Measurements from ENCODE around the gene GFPT2.

Gene GFPT2

DNA sequence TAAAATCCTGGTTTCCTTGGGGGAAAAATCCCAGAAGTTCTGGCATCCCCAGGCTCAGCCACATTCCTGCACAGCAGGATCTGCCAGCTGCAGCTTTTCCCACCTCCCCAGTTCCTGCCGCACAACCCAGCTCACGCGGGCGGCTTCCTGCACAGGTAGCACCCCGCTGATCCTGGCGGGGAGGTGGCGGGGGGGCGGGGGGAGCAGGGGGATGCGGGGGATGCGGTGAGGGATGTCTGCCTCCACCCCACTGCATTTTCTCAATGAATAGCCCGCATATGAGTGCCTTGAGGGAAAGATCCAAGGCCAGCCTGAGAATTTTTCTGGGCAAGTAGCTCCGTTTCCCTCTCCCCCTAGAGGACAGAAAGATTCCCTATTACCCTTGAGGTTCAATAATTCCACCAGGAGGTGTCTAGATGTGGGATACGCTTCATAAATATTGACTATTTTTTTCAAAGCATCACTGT lies 21.1 kb downstream of the GFPT2 start:
- no peak for ATAC-seq

DNA sequence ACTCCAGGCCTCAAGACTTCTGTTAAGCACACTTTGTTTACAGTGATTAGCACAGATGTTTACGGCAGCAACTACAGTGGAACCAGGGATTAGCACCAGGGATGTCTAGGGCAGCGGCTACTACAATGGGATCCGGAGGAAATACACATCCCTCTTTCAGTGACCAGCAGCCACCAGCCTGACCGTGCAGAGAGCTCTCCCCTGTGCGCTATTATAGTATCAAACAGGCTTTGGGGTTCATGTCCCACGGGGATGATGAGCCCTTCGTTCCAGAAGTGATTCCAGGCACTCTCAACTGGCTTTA lies 21.5 kb downstream of the GFPT2 start:
- ATAC-seq, result no peak

DNA sequence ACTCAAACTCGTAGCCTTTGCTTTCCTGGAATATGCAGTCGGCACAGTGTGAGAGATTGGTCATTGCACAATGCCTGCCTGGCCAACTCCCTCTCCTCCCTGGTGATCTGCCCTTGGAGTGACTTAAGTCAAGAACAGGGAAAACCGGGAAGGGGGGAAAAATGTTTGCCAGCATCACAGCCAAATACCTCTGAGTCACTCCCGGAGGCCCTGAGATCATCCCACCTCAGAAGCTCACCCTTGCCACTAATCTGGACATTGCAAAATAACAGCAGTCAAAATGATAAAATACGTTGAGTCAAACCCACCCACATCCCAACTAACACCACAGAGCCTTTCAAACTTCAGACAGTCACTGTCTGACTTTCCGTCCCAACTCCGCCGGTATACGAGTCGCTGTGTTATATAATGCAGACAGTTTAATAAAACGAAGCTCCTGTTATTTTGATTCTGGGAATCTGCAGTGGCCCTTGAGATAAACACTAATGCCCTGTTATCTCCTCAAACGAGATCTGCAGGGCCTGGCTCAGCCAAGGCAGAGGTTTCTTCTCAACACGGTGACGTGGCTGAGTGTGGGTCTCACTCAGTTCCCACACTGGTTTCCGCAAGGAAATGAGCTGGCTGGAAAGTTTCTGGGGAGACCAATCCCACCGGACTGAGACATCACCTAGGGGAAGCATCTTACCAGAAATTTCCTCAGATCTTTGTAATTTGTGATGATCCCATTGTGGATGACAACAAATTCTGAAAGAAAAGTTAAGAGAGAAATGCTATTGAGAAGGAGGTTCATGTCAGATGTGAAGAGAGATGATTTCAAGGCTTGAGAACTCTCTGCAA lies 22.1 kb downstream of the GFPT2 start:
- no peak for ATAC-seq

DNA sequence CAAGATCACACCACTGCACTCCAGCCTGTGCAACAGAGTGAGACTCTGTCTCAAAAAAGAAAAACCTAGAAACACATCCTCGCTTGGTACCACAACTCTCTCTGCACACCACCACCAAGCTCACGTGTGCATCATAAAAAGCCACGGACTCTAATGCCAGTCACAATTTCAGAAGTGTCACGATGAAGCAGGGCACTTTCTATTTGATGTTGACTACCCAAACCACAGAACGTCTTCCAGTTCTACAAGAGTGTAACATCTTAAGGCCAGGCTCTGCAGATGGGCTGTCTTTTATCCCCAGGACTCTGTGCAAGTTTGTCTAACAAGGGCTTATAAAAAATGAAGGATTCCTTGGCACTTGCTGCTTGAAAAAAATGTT lies 22.9 kb downstream of the GFPT2 start:
- ATAC-seq, result no peak

DNA sequence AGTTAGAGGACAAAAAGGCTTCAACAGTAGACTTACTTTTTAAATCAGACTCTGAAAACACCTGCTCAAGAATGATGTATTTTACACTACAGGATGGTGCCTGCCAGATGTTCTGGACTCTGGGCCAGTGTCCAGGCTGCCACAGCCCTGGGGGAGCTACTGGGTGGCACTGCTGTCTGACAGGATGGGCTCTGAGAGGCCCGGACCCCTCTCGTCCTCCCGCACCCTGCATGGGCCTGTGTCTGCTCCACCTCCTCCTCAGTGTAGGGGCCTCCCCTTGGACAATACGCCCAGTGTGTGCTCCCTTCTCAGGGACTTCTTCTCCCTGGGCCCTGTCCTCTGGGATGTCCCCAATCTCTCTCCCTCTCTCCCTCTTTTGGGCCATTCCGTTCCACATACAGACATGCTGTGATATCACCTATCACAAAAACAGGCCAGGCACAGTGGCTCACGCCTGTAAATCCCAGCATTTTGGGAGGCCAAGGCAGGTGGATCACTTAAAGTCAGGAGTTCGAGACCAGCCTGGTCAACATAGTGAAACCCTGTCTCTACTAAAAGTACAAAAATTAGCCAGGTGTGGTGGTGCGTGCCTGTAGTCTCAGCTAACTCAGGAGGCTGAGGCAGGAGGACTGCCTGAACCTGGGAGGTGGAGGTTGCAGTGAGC lies 23.4 kb downstream of the GFPT2 start:
- ATAC-seq, result no peak

DNA sequence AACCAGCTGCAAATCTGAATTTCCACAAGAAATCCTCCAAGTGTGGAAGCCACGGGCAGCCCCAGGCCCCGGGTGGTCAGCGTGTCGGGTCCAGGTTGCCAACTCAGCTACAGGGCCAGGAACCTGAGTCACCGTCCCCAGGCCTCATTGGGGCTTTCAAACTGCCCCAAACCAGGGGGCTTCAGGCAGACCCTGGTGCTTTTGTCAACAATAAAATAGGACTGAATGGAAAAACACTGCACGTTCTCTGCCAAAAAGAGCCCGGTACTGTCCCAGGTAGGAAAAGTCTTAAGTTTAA lies 24.0 kb downstream of the GFPT2 start:
- no peak for ATAC-seq

DNA sequence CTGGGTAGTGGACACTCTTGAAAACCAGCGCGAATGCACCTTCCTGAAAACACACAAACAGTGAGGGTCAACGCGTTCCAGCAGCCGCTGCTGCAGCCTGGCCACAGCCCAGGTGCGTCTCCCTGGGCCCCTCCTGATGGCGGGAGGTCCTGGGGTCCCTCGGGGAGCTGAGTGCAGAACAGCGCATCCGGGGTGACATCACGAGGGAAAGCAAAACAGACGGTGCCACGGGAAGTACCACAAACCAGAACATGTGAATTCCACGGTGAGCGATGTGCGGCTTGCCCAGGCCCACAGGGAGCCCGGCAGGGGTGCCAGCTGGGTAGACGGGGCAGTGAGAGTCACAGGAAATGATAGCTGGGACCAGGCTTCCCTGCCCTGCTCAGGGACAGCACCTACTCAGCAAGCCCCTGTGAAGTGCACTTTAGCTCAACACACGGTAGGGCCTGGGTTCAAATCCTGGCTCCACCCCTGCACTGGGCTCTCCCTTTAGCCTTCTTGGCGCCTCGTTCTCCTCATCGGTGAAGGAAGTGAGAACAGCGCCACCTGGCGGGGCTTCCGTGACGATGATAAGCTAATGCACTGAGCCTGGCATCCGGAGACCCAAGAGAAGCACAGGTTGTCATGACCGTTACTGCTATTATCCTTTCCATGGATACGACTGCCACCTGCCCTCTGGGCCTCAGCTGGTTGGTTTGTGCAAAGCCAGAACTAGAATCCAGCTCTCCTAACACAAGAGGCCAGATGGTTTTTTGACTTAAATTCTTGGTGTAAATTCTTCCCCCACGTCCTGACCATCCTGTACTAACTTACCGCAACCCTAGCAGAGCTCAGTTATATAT lies 24.6 kb downstream of the GFPT2 start:
- peak; percentile 88 to 92 for ATAC-seq

DNA sequence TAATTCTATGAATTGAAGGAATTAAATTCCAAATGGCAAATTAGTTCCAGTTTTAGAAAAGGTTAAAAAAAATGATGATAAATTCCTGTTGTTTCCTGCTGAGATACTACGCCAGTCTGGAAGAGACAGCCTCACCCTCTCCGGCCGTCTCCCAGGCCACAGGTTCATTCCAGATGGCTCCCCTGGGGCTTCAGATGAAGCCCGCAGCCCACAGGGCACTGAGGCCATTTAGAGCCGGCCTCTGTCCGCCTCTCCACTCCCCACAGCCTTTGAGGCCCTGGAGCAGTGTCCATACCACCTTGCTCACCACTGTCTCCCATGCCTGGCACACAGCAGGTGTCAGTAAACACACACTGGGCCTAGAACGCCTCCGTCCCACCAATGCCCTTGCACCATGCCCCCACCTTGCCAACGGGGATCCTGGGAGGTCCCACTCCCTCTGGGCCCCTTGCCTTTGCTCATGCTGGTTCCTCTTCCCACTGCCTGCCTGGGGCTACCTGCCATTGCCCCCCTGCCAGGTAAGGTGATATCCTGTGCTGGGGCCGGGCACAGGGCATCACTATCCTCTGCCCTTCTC lies 26.1 kb downstream of the GFPT2 start:
- ATAC-seq, result no peak

DNA sequence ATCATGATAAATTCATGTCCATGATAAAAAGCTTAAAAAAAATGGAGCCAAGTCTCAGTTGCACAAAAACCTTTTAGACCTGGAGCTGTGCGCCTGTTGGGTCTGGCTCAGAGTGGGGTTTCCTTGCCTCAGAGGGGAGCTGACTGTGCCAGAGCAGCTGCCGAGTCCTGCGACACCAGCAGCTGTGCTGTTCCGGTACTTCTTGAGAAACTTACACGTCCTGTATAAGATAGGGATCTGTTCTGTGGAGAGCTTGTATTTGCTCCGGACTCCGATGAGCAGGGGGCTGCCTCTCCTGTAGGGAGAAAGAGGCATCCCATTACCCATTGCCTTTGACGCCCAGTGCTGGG lies 28.6 kb downstream of the GFPT2 start:
- ATAC-seq, result no peak

DNA sequence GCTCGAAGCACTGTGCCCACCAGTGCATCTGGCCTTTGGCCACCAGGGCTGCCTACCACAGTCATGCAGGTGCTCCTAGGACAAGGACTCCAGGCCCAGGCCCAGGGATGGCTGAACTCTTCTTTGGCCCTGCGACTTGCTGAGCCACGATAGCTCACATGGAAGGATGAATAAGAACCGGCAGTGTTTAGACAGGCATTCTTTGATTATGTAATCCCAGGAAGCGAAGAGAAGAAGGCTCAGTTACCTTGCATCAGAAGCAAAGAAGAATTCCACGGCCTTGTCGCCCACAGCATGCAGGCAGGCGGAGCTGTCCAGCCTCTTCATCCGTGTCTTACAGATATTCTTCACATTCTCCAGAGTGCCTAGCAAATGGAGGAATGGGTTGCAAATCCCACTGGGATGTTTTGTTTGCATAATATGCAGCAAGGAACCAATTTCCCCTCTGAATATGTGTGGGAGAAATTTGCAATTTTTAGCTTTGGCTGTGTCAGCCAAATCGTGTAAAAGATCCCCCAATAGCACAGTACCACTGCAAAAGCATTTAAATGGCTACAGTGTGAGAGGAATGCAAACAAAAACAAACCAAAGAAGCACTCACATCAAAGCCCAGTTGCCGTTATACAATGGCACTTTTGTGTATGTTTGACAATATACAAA lies 29.1 kb downstream of the GFPT2 start:
- ATAC-seq, result no peak

DNA sequence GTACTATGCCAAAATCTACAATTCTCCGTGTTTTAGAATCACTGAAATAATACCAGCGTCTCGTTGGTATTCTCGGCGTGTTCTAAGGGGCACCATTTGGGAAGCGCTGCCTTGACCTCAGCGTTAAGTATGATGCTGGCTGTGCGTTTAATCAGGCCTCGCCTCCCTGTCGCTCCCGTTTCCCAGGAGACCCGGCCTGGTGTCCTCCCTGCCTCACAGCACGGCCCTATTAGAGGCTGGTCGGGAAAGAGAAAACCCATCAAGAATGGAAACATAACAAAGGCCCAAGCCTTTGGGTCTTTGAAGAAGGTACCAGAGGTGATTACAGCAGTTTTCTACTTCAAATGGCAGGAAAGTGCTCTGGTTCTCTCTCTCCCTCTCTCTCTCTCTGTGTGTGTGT lies 30.0 kb downstream of the GFPT2 start:
- no peak for ATAC-seq

DNA sequence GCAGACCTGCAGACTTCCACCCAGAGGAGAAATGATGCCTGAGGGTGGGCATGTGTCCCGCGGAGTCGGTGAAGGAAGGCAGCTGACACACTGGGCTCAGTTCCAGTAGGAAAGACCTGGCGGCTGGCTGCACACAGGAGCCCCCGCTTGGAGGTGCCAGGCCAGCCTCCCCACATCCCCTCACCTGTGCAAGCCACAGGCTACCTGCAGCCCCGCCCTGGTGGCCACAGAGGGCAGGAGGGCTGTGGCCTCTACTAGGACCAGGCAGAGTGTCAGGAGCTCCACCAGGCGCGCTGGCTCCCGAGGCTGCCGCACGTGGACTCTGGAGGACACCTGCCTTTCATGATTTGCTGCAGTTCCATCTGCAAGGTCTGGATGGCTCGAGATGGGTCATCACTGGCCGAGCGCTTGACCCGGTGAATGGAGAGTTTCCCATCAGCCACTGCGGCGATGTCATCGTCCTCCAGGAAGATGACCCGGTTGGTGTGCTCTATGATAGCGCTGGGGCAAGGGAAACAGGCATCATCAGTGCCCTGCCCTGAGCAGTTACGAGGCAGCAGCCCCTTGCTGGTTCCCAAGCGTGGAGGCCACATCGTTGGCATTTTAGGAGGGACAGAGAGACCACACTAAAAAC lies 34.6 kb downstream of the GFPT2 start:
- no peak for ATAC-seq

DNA sequence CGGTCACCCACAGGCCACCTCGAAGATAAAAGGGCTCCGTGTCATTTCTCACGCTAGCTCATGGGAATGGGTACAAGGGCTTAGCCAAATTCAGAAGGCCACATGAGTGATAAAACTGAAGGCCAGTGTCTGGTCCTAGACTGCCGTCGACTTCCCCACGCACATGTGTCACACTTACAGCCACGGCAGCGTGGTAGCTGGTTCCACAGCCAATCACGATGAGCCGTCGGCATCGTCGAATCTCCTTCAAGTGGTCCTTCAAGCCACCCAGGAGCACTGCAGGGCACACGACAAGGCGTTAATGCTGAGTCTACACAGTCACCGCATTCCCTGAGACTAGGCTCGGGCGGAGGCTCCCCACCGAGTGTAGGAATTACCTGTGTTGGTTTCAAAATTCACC lies 36.5 kb downstream of the GFPT2 start:
- ATAC-seq, result no peak

DNA sequence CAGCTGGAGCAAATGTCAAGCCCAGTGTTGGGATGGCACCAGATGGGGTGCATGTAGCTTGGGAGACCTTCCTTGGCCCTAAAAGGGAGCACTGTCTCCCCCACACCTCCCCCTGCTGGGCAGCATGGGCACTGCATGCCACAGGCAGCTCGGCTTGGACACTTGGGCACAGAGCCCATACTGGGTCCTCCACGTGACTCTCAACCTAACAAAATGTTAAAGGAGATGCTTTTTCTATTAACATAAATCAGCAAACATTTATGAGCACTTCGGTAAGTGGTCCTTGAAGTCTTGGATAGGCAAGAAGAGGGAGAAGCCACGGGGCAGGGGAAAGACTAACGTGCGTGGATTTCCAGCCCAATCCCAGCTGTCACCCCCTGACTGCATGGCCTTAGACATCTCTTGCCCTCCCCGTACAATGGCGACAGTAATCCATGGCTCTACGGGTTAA lies 37.3 kb downstream of the GFPT2 start:
- ATAC-seq, result peak; percentile 39 to 62

DNA sequence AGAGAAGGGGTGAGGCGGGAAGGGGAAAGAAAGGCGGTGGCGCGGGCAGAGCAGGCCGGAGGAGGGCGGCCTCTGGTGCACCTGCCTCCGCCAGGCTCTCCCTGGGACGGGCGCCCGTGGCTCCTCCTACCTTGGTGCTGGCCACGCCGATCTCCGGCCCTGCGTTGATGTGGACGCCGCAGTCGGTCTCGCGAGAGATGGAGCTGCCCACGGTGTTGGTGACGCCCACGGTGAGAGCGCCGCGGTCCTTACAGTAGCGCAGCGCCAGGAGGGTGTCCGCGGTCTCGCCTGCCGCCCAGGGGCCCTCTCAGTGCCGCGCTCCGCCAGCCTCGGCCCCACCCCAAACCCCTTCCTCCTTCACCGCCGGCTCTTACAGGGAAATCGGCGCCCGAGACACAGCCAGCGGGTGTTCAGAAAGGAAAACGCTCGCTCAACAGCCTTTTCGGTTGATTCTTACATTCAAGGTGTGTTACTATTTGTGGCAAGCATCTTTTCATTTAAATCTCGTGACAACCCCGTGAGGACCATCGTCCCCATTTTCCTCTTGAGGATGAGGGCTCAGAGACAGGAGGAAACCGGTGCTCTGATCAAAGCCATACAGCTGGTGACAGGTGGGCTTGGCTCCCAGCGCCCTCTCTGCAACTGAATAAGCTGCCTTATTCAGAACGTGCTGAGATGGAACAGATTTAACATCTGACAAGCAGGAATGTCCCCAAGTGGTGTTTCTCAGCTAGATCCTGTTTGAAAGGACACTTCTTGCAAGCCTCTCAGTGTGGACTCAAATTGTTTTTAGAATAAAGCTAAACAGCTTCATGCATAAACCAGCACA lies 39.2 kb downstream of the GFPT2 start:
- ATAC-seq, result peak; percentile 89 to 94

DNA sequence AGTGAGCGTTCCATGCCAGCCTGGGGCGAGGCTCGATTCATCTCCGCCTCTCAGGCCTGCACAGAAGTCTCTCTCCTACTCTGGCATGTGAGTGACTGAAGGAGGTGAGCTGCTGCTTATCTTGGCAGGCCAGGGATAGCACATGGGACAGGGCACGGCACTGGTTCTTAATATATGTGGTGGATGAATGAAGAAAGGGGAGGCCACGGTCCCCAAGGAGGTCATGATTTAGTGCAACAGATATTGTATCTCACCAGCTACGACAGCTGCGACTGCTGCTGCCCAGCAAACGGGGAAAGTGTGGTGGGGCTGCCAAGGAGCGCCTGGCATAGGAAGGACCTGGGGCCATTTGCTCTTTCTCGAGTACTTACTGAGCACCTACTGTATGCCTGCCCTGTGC lies 41.9 kb downstream of the GFPT2 start:
- no peak for ATAC-seq

DNA sequence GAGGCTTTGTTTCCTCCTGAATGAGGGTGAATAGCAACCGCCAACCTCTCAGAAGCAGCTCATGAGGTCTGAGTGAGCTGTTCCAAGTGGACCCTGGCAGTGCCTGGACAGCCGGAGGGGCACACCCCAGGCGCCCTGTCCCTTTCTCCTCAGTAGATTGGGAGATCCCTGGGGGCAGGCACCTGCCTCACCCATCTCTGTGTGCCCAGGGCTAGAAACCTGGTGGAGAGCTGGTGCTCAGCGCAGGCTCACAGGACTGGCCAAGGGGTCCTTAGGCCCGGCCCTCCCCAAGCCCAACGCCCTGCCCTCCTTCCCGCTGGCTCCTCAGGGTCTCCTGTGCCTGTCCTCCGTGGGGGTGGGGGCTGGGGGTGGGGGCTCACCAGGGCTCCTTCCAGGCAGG lies 46.3 kb downstream of the GFPT2 start:
- no peak for ATAC-seq

DNA sequence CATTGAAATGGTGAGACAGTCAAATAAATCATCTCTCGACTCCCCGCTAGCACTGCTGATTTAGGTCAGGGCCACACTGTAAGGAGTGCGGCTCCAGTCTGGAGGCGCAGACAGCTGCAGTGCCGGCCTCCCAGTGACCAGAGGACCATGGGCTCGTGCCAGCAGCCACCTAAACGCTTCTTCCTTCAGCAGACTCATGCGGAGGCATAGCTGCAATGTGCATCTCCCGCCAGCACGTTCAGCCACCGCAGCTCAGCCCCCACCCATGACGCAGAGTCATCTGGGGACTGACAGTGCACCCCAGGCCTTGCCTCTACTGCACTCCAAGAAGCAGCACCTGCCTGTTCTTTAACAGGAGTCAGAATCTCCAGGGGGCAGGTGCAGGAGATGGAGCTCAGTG lies 47.7 kb downstream of the GFPT2 start:
- no peak for ATAC-seq

DNA sequence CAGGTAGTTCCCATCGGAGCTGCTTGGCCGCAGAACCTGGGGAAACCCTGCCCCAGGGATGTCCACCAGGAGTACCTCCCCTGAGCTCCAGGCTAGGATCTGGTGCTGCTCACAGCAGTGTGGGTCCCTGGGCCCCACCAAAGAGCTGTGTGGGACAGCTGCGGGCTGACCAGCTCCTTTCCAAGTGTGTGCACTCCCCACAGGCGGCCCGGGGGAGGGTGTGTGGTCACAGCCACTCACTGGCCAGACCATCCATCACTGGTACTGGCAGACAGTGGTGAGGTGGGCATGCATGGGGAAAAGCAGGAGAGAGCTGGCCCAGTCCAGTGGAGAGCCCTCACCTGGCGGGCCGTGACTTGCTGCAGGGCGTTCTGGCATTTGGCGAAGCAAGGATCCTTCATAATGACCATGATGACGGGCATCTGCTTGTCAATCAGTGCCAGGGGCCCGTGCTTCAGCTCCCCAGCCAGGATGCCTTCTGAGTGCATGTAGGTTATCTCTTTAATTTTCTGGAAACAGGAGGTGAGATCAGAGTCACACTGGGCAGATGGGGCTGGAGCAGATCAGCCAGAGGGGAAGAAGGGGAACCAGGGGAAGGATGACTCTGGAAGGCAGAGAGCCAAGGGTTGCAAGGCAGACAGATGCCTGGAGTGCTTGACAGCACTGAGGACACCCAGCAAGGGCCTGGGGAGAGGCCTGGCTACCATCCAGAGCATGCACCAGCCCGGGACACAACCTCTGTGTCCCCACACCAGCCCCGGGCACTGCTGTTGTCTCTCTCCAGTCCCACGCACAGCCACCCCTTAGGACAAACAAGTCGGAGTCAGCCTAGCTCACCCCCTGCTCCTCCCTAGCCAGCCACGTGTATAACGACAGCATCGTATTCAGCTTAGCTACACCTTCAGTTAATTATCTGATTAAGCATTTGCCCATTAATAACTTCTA lies 48.4 kb downstream of the GFPT2 start:
- no peak for ATAC-seq

DNA sequence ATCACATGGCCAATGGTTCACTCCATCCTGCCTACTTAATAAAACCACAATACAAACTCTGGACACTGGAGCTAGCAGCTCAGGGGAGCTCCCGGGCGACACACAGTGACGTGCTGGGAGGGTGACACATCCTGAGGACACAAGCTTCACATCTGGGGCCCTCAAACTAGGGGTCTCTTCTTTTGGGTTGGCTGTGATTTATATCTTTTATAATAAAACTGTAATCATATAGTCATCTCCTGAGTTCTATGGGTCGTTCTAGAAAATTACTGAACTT lies 49.2 kb downstream of the GFPT2 start:
- no peak for ATAC-seq
